GM18951 (cell line): ENCODE measurements around the gene ADCK2.
"Not testable (repeated sequence)": the region's sequence is repeated elsewhere in the genome, so short reads cannot be mapped to it uniquely, and the experiment has no call there.

Experiments used
- POLR2A ChIP-seq: IDR thresholded peaks from 4 replicates; pipeline ENCODE4 v1.6.1; 2011; ENCODE audit warnings: mild to moderate bottlenecking; ENCODE audit not compliant: insufficient read length, insufficient read depth; ENCODE audit errors: extremely low read depth
- in situ Hi-C: fragments of 300-500 bp; cut with MboI; formaldehyde crosslinking; loops from one replicate; pipeline ENCODE4 v1.12.0; 2022; ENCODE audit warnings: low sequenced_read_pairs, mixed read lengths, inconsistent platforms; ENCODE audit not compliant: unreplicated experiment

ADCK2 gene

DNA sequence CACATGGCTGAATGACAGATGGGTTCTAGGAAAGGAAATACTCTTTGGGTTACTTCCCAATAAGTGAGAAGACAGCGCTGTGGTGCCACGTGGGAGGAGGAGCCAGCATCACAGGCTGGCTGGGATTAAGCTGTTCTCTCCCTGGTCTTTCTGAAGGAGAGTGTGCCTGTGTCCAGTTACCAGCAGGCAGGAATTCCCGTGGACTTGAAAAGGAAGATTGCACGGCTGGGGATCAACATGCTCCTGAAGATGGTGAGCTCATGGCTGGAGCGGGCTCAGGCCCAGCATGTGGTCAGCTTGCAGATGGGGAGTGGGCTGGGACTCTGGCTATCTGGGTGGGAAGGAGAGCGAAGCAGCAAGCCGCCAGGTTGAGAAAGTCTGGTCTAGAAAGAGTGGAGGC, 8.1 kb downstream of the ADCK2 start:
- no peak for TF ChIP-seq POLR2A
- in situ Hi-C loops, result no loop called here

DNA sequence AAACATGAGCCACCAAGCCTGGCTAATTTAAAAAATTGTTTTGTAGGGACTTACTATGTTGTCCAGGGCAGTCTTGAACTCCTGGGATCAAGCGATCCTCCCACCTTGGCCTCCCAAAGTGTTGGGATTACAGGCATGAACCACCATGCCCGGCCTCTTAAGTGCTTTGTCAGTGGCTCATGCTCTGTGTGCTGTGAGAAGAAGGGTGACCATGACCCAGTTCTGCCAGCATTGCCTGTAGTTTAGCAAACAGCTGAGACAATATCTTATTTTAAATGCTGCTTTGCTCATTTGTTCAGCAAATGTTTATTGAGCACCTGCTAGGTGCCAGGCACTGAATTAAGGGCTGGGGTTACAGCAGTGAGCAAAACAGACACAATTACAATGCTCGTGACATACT, 9.0 kb downstream of the ADCK2 start:
- in situ Hi-C loops, result no loop called here
- no peak for TF ChIP-seq POLR2A

- in situ Hi-C loops, result no loop called here
- TF ChIP-seq POLR2A, result no peak
Observed at GRCh38 chr7:140683657-140684056, 10.9 kb downstream of the ADCK2 start.

GRCh38 chr7:140684066-140684950, 11.6 kb downstream of the ADCK2 start:
- no peak for TF ChIP-seq POLR2A
- in situ Hi-C loops, result no loop called here

- TF ChIP-seq POLR2A, result no peak
Observed at GRCh38 chr7:140685407-140686087, 12.8 kb downstream of the ADCK2 start.

GRCh38 chr7:140686921-140687320, 14.2 kb downstream of the ADCK2 start:
- in situ Hi-C loops, result no loop called here
- TF ChIP-seq POLR2A, result no peak

More at GRCh38 chr7:140685407-140686087, 12.8 kb downstream of the ADCK2 start:
- in situ Hi-C loops, result no loop called here

DNA sequence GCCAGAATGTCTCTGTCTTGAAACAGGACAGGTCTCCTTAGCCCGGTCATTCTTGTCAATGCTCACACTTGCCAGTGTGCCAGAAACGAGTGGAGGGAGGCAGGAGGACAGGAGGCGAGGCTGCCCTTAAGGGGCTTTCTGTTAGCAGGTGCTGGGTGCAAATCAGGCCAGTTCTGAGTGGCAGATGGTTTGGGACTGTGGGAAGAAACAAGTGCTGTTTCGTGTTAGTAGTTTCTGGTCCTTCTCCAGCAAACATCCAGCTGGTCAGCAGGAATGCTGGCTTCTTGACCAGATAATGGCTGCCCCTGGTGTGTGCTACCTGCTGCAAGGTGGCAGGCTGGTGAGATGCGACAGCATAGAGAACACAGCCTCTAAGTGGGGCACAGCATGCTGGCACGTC, 15.6 kb downstream of the ADCK2 start:
- in situ Hi-C loops, result no loop called here
- no peak for TF ChIP-seq POLR2A

- no peak for TF ChIP-seq POLR2A
- in situ Hi-C loops, result no loop called here
Observed at GRCh38 chr7:140689199-140690152, 16.7 kb downstream of the ADCK2 start.

DNA sequence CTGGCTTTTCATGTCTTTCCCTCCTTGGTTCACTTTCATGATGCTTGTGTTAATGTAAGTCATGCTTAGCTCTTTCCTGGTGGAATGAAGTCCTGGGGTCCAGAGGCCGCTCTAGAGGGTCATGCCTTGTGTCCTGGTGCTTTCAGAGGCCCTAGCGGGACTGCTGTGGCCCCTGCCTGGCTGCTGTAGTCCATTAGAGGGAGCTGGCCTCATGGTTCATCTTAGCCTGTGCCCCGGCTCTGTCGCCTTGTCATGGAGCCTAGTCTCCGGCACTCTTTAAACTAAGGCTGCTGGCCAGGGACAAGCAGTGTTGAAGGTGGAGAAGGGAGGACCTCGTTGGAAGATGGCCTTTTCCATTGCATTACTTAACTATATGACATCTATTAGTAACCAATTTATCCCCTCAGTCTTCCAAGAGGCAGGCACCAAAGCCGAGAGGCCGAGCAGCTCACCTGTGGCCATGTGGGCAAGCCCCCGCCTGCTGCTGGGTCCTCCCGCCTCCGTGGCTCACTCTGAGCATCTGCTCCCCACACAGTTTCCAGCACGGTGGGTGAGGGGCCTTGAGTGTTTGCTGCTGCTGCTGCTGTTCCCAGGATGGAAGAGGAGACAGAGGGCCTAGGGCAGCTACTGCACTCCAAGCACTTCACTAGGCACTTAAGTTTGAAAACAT, 18.8 kb downstream of the ADCK2 start:
- in situ Hi-C loops, result no loop called here
- no peak for TF ChIP-seq POLR2A

GRCh38 chr7:140693849-140694248, 21.1 kb downstream of the ADCK2 start:
- in situ Hi-C loops, result not testable (repeated sequence)

DNA sequence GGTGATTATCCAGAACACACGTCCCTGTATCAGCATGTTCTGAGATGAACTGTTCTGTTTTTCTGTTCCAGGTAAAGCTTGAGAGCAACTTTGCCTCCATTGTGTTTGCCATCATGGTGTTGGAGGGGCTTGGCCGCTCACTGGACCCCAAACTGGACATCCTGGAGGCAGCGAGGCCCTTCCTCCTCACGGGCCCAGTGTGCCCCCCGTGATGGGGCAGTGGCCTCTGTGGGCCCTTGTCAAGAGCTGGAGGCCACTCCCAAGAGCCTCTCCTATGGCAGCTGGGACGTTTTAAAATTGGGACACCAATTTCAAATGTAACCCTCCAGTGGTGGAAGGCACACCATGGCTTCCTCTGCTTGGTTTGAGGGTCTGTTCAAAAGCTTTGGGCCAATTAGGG, 21.8 kb downstream of the ADCK2 start:
- no peak for TF ChIP-seq POLR2A
- in situ Hi-C loops, result no loop called here

DNA sequence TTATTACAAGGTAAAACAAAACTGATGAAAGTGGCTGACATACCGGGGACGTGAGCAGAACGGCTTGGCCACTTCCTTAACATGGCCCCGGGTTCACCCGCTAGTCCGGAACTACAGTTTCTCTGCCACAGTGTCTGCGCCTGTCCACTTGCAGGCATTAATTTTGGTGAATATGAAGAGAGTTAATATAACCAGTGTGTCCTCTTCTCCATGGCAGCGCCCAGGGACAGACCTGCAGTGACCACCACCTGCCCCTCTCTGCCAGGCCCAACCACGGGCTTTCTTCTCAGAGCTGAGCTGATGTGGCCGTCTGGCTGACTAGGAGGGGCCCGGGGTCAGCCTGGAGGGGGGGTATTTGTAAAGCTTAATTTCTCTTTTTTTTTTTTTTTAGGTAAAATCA, 22.6 kb downstream of the ADCK2 start:
- in situ Hi-C loops, result no loop called here
- no peak for TF ChIP-seq POLR2A

DNA sequence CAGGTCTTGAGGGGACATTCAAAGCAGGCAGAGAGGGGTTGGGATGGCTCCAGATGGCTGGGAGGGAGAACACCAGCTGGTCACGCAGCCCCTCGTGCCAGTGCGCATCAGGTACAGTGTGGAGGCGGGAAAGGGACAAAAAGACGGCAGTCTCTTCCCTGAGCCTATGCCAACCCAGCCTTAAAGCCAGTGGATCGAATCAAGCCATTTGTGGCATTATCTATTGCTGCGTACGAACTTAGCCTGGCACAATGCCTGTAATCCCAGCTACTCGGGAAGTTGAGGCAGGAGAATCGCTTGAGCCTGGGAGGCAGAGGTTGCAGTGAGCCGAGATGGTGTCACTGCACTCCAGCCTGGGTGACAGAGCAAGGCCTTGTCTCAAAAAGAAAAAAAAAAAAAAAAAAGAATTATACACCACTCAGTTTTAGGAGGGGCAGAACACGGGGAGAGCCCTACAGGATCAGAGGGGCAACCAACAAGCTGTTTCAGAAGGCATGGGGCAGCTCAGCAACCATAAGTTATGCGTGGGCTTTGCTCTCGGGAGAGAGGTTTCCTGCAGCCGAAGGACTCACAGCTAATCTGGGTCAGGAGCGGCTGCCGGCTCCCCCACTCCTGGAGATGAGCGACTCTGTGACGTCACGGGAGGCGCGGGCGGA, 23.4 kb downstream of the ADCK2 start:
- no peak for TF ChIP-seq POLR2A
- in situ Hi-C loops, result no loop called here
